HG03432 (cell line): ENCODE results near the gene TMEM89.

Experiments used
- ATAC-seq: cut with Tn5 transposase; IDR thresholded peaks from one replicate; pipeline ENCODE4 v1.9.1; 2021; ENCODE audit warnings: mild to moderate bottlenecking, moderate library complexity; ENCODE audit not compliant: unreplicated experiment

TMEM89 gene

DNA sequence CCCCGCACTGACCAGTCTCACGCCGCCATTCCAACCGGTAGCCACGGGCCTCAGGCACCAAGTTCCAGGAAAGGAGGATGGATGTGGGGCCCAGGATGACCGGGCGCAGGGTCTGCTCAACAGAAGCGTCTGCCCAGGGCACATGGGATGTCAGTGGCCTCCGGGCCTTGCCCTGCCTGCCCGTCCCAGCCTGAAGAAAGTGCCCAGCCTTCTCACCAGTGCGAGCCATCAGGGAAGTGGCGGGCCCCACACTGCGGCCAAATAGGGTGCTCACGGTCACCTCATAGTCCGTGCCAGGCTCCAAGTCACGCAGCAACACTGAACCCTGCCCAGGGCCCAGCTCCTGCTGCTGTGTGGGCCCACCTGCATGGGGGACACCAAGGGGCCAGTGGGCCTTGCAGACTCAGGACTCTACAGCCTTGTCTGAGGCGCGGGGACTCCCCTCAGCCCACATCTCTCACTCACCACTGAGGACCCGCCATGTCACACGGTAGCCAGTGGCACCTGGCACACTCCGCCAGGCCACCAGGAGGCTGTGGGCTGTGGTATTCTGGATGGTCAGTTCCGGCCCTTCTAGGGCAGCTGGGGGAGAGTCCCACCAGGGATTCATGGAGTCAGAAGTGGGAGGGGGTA lies 29.6 kb downstream of the TMEM89 start:
- ATAC-seq = no peak

DNA sequence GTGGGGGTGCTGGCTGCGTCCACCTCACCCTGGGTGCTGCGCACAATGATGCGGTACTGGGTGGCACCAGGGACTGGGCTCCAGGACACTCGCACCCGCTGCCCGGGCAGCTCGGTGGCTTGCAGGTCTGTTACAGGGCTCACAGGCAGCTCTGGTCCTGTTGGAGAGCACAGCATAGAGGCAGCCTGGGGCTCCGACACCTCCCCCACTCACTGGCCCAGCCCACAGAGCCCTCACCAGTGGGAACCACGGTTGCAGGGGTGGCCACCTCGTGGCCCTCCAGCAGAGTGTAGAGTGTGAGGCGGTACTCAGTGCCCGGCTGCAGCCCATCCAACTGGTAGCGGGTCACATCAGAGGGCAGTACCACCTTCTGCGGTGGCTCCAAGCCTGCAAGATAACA lies 30.1 kb downstream of the TMEM89 start:
- no peak for ATAC-seq

DNA sequence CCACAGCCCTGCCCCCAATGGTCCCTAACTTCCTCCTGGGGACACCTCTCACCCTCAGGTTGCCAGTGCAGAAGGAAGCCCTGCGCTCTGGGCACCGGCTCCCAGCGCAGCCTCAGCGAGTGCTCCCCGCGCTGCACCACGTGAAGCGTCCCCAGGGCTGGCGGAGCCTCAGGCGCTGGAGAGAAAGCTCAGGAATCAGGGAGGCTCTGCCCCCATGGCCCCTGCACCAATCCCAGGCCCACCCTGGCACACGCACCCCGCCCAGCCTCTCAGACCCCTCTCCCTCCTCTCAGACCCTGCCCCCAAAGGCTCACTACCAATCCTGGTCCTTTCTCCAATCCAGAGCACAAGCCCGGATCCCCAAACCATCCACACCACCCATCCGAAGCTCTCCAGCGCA lies 33.3 kb downstream of the TMEM89 start:
- ATAC-seq = no peak

DNA sequence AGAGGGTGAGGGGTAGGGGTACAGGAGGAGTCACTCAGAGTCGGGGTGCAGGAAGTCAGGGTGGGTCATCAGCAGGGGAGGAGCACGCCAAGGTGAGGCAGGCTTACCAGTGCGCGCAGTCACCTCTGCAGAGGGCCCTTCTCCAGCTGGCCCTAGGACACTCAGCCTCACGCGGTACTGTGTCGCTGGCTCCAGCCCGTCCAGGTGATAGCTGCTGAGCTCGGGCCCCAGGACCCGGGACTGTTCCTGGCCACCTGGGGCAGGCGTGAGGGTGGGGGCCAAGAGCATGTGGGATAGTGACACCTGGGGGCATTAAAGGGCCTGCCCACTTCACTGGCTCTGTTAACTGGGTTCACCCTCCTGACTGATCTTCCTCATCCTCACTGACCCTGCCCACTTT lies 33.9 kb downstream of the TMEM89 start:
- no peak for ATAC-seq

DNA sequence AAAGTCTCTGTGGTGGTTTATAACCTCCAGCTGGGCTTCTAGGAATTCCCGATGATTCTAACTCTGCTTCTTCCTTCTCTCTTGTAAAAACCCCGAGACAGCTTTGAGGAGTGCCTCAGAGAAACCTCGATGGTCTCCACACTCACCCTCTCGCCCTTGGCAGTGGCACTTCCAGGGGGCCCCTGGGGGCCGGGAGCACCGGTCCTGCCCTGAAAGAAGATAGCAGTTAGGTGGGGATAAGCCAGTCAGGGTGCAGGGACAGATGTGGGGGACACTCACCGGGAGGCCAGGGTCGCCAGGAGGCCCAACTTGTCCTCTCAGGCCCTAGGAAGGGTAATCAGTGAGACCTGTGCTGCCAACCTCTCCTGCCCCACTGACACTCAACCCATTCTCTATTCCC lies 36.2 kb downstream of the TMEM89 start:
- no peak for ATAC-seq

DNA sequence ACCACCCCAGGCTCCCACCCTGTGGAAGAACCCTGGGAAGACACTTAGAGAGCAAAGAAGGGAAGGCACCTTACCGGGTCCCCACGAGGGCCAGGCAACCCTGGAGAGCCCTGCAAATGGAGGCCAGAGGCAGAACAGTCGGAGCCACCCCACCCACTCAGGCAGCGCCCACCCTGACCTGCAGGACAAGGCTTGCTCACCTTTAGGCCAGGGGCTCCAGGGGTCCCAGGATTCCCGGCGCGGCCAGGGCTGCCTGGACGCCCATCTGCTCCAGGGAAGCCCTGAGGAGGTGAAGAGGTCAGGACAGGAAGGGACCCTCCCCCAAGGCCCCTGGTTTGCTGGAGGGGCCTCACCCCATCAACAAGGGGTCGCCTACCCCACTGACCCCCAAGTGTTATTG lies 36.7 kb downstream of the TMEM89 start:
- ATAC-seq = no peak

DNA sequence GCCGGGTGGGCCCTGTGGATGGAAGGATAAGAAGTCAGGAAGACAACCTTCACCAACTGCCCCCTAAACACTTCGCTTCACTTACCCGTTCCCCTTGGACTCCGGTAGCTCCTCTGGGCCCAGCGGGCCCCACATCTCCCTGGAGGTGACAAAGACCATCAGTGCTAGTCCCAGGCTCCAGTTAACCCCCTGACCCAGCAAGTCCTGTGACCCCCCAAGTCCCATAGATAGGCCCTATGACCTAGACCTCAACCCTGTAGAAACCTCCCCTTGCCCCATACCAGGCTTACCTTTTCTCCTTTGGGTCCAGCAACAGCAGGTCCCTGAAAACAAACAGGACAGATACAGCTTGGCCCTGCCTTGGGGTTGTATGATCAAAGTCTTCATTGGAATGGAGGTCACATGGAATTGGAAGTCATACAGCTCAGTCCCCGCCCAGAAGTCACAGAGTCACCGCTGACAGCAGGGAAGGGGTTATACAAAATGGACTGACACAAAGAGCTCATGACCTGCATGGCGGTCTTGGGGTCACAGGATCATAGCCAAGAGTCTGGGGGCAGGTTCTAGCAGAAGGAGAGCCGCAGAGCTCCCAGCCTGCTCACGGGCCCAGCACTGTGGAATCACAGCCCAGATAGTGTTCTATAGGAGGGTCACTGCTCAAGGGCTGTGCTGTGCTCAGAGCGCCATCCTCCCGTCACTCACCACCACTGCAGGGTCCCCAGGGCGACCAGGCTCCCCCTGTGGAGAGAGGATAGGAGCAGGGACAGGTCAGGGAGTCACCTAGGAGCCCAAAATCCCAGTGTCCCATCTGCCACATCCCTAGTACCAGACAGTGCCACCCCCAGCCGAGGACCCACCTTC lies 39.7 kb downstream of the TMEM89 start:
- no peak for ATAC-seq

DNA sequence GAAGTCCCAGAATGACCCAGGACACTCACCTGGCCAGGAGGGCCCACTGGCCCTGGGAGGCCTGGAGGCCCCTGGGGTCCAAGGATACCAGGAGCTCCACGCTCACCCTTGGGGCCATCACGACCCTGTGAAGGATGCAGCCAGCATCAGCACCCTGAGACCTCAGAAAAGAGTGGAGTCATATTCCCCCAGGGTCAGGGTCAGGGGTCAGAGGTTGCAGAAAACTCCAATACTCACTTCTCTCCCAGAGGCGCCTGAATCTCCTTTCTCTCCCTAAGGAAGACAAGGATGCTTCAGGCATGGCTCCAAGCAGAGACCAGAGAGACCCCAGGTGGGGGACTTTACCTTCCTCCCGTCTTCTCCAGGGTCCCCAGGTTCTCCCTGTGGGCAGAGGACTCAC lies 44.9 kb downstream of the TMEM89 start:
- ATAC-seq = no peak

DNA sequence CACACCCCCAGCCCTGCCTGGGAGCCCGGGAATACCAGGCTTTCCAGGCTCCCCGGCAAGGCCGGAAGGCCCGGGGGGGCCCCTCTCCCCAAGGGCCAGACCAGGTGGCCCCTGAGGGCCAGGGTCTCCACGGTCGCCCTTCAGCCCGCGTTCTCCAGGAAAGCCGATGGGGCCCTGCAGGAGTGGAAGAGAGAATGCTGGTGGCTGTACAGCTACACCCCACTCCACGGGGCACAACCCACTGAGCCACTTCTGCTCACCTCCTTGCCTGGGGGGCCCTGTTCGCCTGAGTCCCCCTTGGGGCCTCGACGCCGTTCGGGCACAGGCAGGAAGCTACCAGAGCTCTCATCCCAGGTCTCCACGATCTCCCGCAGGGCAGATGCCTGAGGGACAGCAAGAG lies 46.2 kb downstream of the TMEM89 start:
- ATAC-seq = no peak

DNA sequence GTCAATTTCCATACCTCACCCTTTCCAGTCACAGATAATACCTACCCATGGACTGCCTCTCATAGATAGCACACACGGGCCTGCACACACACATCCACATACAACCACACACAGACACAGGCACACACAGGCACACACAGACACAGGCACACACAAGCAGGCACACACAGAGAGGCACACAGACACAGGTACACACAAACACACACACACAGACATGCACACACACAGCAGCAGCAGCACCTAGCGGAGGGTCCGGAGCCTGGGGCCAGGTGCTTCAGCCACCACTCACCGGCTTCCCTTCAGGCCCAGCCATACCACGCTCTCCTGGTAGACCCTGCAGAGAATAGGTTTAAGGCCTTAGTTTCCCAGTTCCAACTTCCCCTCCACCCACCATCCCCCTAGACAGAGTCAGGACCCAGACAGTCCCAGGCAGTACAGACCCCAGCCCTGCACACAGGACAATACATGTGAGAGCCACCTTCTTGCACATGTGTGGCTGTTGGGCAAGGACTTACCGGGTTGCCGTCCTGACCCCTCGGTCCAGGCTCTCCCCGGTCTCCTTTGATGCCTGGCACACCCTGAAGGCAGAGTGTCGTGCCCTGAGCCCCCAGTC lies 47.5 kb downstream of the TMEM89 start:
- no peak for ATAC-seq

DNA sequence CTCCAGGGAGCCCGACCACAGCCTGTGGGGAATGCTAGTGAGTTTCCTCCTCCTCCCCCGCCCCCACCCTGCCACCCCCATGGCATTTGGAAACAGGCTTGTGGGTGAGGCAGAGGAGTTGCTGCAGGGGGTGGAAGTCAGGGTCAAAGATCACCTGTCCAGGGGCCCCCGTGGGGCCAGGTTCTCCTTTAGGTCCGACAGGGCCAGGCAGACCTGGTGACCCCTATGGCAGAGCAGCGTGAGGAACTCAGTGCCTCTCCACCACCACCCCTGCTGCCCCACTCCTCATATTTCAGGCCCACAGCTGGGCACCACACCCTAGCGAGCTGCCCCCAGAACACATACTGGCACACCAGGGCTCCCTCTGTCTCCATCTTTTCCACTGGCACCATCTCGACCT lies 49.1 kb downstream of the TMEM89 start:
- ATAC-seq = no peak

DNA sequence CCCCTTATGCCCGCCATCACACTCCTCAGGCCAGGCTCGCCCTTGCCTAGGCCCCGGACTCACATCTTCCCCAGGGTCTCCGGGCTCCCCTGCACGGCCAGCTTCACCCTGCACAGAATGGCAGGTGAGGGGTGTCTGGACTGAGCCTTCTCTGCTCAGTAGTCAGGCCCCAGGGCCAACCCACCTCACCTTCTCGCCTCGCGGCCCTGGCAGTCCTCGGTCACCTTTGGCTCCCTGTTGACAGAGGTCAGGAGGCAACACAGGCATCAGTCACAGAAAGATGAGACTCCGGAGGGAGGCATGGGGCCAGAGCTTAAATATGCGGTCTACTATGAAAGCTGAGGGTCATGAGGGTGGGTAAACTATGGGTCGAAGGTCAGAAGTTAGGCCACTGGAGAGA lies 49.6 kb downstream of the TMEM89 start:
- ATAC-seq = no peak
